ENCODE results near the gene MARVELD3.
A peak's percentile ranks its signal among the peaks of the same experiment; 100 is the strongest.
"Not testable (repeated sequence)": the region's sequence is repeated elsewhere in the genome, so short reads cannot be mapped to it uniquely, and the experiment has no call there.

MARVELD3 gene

DNA sequence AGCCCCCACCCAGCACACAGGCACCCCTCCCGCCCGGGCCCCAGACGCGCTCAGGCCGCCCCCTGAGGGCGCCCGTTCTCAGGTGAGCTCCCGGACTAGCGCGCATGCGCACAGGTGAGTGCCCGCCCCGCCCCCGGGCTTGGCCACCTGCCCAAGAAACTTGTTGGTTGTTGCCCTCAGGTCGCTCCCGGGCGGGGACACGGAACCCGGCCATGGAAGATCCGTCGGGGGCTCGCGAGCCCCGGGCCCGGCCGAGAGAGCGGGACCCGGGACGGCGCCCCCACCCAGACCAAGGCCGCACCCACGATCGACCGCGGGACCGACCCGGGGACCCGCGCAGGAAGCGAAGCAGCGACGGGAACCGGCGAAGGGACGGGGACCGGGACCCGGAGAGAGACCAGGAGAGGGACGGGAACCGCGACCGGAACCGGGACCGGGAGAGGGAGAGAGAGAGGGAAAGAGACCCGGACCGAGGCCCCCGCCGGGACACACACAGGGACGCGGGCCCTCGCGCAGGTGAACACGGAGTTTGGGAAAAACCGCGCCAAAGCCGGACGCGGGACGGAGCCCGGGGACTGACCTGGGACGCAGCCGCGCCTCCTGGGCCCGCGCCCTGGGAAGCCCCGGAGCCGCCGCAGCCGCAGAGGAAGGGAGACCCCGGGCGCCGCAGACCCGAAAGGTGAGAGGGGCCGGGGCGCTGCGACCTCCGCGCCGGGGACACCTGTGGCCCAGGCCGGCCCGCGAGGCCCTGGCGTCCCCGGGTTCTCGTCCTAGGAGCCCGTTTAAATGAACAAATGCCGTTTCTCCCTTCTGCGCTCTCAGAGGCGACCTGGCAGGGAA is at the start of gene MARVELD3:
Gene MARVELD3, plus strand, starts transcription at position 167 of the 840 bp plus-strand sequence. Its CDS starts 46 bp downstream, at position 213.
- peak; percentile 14 to 18 for DNase-seq

DNA sequence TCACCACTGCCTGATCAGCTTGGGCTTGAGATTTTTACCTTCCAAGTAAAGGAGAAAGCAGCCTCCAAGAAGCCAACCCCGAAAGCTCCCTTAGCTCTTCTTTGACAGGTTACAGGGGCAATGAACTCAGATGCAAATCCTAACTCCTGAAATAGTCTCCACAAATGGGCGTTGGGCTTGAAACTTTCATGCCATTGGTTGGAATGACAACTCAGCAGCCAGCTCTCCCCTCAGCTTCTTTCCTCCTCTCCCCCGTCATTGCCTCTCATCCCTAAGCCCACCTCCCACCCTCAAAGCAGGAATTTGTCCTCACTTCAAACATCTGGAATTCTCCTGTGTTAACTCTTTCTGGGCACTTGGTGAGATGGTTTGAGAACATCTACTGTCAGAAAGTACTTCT is 49.0 kb upstream of the MARVELD3 start, which contains the start of gene TAT:
Gene TAT, minus strand, starts transcription at position 122 of the 400 bp plus-strand sequence. CDS start 677 bp downstream, outside the sequence.
- no peak for DNase-seq

DNA sequence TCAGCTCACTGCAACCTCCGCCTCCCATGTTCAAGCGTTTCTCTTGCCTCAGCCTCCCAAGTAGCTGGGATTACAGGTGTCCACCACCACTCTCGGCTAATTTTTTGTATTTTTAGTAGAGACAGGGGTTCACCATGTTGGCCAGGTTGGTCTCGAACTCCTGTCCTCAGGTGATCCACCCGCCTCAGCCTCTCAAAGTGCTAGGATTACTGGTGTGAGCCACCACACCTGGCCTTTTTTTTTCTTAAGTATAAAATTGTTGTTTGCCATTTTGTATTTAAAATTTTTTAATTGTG is 43.5 kb upstream of the MARVELD3 start:
- not testable (repeated sequence) for DNase-seq

- no peak for DNase-seq
These were observed 41.3 kb upstream of the MARVELD3 start for GRCh38 chr16:71584543-71585317.

GRCh38 chr16:71585318-71585703 is 40.7 kb upstream of the MARVELD3 start:
- DNase-seq, result no peak

DNA sequence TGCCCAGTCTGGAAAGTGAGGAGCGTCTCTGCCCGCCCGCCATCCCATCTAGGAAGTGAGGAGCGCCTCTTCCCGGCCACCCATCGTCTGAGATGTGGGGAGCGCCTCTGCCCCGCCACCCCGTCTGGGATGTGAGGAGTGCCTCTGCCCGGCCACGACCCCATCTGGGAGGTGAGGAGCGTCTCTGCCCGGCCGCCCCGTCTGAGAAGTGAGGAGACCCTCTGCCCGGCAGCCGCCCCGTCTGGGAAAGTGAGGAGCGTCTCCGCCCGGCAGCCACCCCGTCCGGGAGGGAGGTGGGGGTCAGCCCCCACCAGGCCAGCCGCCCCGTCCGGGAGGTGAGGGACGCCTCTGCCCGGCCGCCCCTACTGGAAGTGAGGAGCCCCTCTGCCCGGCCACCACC is 36.6 kb upstream of the MARVELD3 start:
- DNase-seq, result not testable (repeated sequence)

GRCh38 chr16:71590071-71590470 is 35.9 kb upstream of the MARVELD3 start:
- DNase-seq, result not testable (repeated sequence)

GRCh38 chr16:71590584-71590983 is 35.4 kb upstream of the MARVELD3 start:
- no peak for DNase-seq

GRCh38 chr16:71591917-71592316 is 34.1 kb upstream of the MARVELD3 start:
- DNase-seq, result no peak

DNA sequence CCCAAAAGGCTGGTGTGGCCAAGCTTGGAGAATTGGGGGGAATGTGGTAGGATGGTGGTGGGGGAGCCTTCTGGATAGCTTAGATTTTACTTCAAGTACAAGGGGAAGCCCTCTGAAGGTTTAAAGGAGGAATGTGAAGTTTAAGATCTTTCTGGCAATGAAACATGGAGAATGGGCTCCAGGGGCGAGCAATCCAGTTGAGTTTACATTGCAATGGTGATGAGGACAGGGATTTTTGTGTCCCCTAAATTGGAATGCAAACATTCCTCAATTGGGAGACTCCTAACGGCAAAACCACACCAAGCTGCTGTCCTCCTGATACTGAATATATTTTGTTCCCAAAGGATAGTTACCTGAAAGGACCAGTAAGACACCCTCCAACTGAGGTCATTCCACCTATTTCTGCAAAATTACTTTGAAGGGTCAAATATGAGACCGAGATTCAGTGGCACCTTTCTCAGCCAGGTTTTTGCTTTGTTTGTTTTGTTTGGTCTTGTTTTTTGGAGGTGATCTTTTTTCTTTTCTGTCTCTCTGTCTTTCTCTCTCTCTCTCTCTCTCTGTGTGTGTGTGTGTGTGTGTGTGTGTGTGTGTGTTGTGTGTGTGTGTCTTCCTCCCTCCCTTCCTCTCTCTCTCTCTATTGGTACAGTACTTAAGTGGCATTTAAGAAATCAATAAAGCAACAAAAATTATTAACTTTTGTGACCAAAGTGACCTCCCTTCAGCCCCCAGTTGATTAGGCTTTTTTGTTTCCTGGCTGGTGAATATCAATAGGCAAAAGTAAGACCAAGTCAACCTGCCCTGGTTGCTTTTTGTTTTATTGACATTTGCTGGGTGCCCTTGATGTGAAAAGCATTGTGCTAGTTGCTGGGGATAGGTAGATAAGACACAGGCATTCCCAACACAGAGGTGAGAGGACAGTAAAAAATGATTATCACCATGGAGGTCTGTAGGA is 32.7 kb upstream of the MARVELD3 start:
- no peak for DNase-seq

- DNase-seq, result no peak
These were observed 31.9 kb upstream of the MARVELD3 start for GRCh38 chr16:71594000-71594646.

DNA sequence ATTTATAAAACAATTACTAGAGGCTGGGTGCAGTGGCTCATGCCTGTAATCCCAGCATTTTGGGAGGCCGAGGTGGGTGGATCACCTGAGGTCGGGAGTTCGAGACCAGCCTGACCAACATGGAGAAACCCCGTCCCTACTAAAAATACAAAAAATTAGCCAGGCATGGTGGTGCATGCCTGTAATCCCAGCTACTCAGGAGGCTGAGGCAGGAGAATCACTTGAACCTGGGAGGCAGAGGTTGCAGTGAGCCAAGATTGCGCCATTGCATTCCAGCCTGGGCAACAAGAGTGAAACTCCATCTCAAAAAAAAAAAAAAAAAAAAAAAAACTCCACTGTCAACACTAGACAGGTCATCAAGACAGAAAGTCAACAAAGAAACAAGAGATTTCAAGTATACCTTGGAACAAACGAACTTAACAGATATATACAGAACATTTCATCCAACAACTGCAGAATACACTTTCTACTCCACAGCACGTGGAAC is 30.6 kb upstream of the MARVELD3 start:
- DNase-seq, result not testable (repeated sequence)

GRCh38 chr16:71598426-71598825 is 27.6 kb upstream of the MARVELD3 start:
- not testable (repeated sequence) for DNase-seq

DNA sequence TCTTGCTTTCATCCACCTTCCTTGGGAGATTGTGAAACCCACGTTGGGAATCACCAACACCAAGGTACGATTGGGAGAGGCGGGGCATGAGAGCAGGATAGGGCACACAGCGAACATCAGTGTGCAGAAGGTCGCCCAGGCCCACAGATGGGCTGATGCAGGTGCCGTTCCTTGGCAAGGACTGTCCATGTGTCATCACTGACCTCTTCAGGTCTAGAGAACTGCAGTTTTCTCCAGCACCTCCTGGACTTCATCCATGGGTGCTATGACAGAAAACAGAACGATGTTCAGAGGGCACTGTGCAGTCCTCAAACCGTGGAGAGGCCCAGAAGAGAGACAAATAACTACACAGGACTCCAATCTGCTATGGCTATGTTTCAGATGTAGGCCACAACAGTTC is 25.2 kb upstream of the MARVELD3 start:
- DNase-seq, result no peak

- no peak for DNase-seq
These were observed 16.9 kb upstream of the MARVELD3 start for GRCh38 chr16:71609066-71609465.

DNA sequence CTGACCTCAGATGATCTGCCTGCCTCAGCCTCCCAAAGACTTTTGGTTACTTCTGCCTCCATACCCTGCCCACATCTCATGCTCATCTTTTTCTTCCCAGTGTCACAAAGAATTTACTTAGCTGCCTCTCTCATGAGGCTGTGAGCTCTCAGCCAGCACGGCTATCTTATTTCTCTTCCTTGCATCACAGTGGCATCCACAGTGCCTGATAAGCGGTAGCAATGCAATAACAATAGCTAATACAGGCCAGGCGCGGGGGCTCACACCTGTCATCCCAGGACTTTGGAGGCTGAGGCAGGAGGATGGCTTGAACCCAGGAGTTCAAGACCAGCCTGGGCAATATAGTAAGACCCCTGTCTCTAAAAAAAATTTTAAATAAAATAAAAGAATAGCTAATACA is 15.5 kb upstream of the MARVELD3 start:
- DNase-seq, result no peak

DNA sequence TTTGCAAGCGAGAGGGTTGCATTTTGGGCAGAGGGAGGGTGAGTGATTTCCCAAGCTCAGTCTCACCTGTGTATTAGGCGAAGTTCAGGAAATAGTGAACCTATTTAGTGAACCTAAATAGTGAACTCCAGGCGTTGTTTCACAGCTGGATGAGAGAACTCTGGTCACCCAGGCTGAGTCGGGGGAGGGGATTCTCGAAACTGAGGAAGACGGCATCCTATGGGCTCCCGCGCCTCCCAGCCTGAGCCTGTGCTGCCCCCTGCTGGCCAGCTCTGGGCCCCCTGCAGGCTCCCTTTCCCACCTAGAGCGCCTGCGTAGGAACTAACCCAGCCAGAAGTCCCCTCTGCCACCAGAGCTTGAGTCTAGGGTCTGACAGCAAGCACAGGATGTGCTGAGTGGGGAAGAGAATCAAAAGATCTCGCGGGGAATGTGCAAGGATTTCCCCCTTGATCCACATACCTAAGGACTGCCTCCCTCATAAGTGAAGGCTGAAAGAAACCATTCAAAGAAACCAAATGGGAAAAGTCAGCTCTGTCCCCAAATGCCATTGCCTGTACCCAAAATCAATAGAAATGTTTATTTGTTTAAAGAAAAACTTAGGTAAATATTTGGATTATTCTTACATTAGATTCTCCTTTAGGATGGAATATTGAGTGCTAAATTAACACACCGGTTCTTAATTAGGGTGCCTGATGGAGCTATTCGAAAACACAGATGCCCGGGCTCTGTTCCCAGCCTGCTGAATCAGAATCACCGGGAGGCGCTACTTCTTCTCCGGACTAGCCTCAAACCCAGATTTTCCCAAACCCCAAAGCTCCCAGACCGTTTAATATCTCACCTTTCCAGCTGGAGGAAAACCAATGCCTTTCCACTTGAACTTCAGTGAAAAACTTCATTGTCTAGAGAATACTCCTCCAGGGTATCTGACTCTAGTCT is 14.8 kb upstream of the MARVELD3 start:
- peak; percentile 86 to 88 for DNase-seq

GRCh38 chr16:71614956-71615355 is 11.0 kb upstream of the MARVELD3 start:
- not testable (repeated sequence) for DNase-seq

- DNase-seq, result no peak
These were observed 7.6 kb upstream of the MARVELD3 start for GRCh38 chr16:71618429-71618828.

GRCh38 chr16:71622088-71622487 is 3.9 kb upstream of the MARVELD3 start:
- DNase-seq, result no peak

GRCh38 chr16:71623597-71623996 is 2.4 kb upstream of the MARVELD3 start:
- DNase-seq, result no peak
